Natural killer cell (primary cell): Measurements from ENCODE around the gene BZW2. TPM values are rescaled to one million over a fixed set of nuclear protein-coding genes. Genes with fewer than 3 reads are reported as not detected.

Source experiments
- ATAC-seq, 3 donors: fragments of 150-1000 bp in 2 of 3; fragments of 200-7000 bp in 1 of 3; cut with Tn5 transposase; 1 replicate in 1 of 3; 2 replicates in 2 of 3; pipeline ENCODE4 v1.10.0; 2021; ENCODE audit warnings: mild to moderate bottlenecking in 2 of 3, moderate library complexity in 2 of 3
- DNase-seq, 2 donors: peaks; one replicate each; pipeline versions ENCODE4 v3.0.0 to v3.0.0-alpha.2; 2013 to 2021; ENCODE audit warnings: mixed read lengths in 1 of 2
- H3K27ac ChIP-seq: one replicate; pipeline ENCODE4 v1.5.1; 2013; ENCODE audit warnings: mild to moderate bottlenecking, low read length
- H3K27me3 ChIP-seq: one replicate; pipeline ENCODE4 v1.6.1; 2013; ENCODE audit warnings: low read length; ENCODE audit not compliant: control insufficient read depth, insufficient read depth
- H3K36me3 ChIP-seq: one replicate; pipeline ENCODE4 v1.6.1; 2013; ENCODE audit warnings: low read length; ENCODE audit not compliant: control insufficient read depth, insufficient read depth
- H3K4me1 ChIP-seq: one replicate; pipeline ENCODE4 v1.6.1; 2013; ENCODE audit warnings: low read length; ENCODE audit not compliant: control insufficient read depth, insufficient read depth
- H3K4me3 ChIP-seq: one replicate; pipeline ENCODE4 v1.5.1; 2013; ENCODE audit warnings: low read length
- H3K9me3 ChIP-seq: one replicate; pipeline ENCODE4 v1.6.1; 2013; ENCODE audit warnings: low read length; ENCODE audit not compliant: control insufficient read depth, insufficient read depth
- H3K27ac Mint-ChIP-seq, 2 donors: one replicate each; pipeline ENCODE4 v1.8.0; 2022; ENCODE audit warnings: mild to moderate bottlenecking in 2 of 2, mixed read lengths in 2 of 2, moderate library complexity in 1 of 2
- H3K27me3 Mint-ChIP-seq, 2 donors: one replicate each; pipeline ENCODE4 v1.8.0; 2022; ENCODE audit warnings: low read depth in 2 of 2, mixed read lengths in 2 of 2
- H3K36me3 Mint-ChIP-seq: one replicate; pipeline ENCODE4 v1.8.0; 2022; ENCODE audit warnings: mixed read lengths
- H3K4me1 Mint-ChIP-seq, 2 donors: one replicate each; pipeline ENCODE4 v1.8.0; 2022; ENCODE audit warnings: mixed read lengths in 2 of 2
- H3K4me3 Mint-ChIP-seq: one replicate; pipeline ENCODE4 v1.8.0; 2022; ENCODE audit warnings: mild to moderate bottlenecking, moderate library complexity, mixed read lengths
- H3K9me3 Mint-ChIP-seq, 2 donors: one replicate each; pipeline ENCODE4 v1.8.0; 2022; ENCODE audit warnings: mixed read lengths in 2 of 2
- WGBS: methylation state at CpG from one replicate; pipeline ENCODE4 v1.1.7; 2013; ENCODE audit warnings: missing lambda C conversion rate; ENCODE audit not compliant: insufficient coverage; 5-methylcytosine and 5-hydroxymethylcytosine counted together
- intact Hi-C: fragments of 100-400 bp; cut with micrococcal nuclease; formaldehyde crosslinking; loops from one replicate; pipeline ENCODE4 v1.14.2; 2022
- total RNA-seq, 4 donors: library from RNA; stranded (reverse); fragments of 120-200 nt in 1 of 4; gene quantifications; one replicate each; pipeline versions ENCODE4 v1.2.3 to v1.2.4, GENCODE V29; 2013 to 2022
- TF ChIP-seq, protein P1 (sequence below): fragments of 200-600 bp; IDR thresholded peaks from one replicate; pipeline ENCODE4 v1.8.0; 2022; ENCODE audit warnings: antibody characterized with exemption

The BZW2 gene
- 10 to 100 TPM; 15.3 to 21.0 (median 19.9) TPM for total RNA-seq
- total RNA-seq (2013), result 25.9 TPM

- TF ChIP-seq, protein P1, sequence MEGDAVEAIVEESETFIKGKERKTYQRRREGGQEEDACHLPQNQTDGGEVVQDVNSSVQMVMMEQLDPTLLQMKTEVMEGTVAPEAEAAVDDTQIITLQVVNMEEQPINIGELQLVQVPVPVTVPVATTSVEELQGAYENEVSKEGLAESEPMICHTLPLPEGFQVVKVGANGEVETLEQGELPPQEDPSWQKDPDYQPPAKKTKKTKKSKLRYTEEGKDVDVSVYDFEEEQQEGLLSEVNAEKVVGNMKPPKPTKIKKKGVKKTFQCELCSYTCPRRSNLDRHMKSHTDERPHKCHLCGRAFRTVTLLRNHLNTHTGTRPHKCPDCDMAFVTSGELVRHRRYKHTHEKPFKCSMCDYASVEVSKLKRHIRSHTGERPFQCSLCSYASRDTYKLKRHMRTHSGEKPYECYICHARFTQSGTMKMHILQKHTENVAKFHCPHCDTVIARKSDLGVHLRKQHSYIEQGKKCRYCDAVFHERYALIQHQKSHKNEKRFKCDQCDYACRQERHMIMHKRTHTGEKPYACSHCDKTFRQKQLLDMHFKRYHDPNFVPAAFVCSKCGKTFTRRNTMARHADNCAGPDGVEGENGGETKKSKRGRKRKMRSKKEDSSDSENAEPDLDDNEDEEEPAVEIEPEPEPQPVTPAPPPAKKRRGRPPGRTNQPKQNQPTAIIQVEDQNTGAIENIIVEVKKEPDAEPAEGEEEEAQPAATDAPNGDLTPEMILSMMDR, result no peak
- DNase-seq (peak; percentile 93 to 96), ATAC-seq (peak; percentile 85 to 97 (median 90))
- H3K4me3 Mint-ChIP-seq, result peak within 1 kb of the TSS; percentile 99
- Histone ChIP-seq H3K4me1 (peaks cover 21% of the 10 kb centered on the region), H3K4me3 (peak within 1 kb of the TSS; percentile 76), H3K27me3 (no peaks in the 10 kb centered on the region), H3K9me3 (no peaks in the 10 kb centered on the region), H3K36me3 (no peaks in the 10 kb centered on the region), H3K27ac (peak within 1 kb of the TSS; percentile 92)
- H3K27me3 Mint-ChIP-seq, result no peaks in the 10 kb centered on the region
- no peaks in the 10 kb centered on the region for H3K36me3 Mint-ChIP-seq
- H3K4me1 Mint-ChIP-seq, result peaks cover 60 to 70% of the 10 kb centered on the region in 2 donors
- H3K27ac Mint-ChIP-seq, result peak within 1 kb of the TSS; percentile 94 to 96
- intact Hi-C loops, result loop anchor here (2.0 to 10.0 kb wide), 3 partner anchors 81 to 586 kb away; partner anchors contain the start of gene CRPPA
- under 1% methylated on average over 73 of the region's 73 CpGs for whole genome bisulfite sequencing
- no peaks in the 10 kb centered on the region for H3K9me3 Mint-ChIP-seq
Measured at GRCh38 chr7:16645593-16646471, at the start of gene BZW2, which contains the start of gene ANKMY2. Gene BZW2 (plus strand): TSS chr7:16646181. CDS start chr7:16665444, 19,263 bp downstream. Gene ANKMY2 (minus strand): TSS chr7:16645754. CDS start chr7:16645573, 181 bp downstream.

DNA sequence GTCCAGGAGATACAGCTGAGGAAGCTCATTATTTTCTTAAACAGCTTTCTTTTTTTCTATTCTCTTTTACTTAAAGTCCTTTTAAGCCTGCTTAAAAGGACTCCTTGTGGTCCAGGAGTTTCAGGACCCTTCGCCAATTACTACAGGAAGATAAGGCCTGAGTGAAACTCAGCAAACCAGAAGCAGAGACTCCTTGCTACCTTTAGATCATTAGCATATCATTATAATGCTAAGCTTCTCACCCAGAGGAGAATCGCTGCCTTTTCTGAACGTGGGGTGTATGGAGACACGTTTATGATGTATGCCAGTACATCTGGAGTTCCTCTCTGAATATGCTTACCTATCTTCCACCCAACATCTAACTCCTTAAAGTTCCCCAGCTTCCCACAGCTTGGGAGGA, 48.0 kb upstream of the BZW2 start:
- H3K4me1 ChIP-seq, result no peaks in the 10 kb centered on the region
- H3K36me3 Mint-ChIP-seq, result peaks cover 17% of the 10 kb centered on the region
- intact Hi-C loops, result no loop called here
- no peak overlapping the region for H3K4me3 ChIP-seq
- no peak overlapping the region for H3K27ac ChIP-seq
- H3K4me1 Mint-ChIP-seq, result no peaks in the 10 kb centered on the region
- peaks cover 24% of the 10 kb centered on the region for H3K36me3 ChIP-seq
- H3K27ac Mint-ChIP-seq, result no peak overlapping the region
- no peaks in the 10 kb centered on the region for H3K9me3 ChIP-seq
- WGBS, result 91% methylated on average over 3 of the region's 4 CpGs
- ATAC-seq (no peak), DNase-seq (no peak)
- no peak overlapping the region for H3K4me3 Mint-ChIP-seq
- no peaks in the 10 kb centered on the region for H3K27me3 ChIP-seq
- TF ChIP-seq, protein P1, result no peak
- no peaks in the 10 kb centered on the region for H3K9me3 Mint-ChIP-seq
- no peaks in the 10 kb centered on the region for H3K27me3 Mint-ChIP-seq

DNA sequence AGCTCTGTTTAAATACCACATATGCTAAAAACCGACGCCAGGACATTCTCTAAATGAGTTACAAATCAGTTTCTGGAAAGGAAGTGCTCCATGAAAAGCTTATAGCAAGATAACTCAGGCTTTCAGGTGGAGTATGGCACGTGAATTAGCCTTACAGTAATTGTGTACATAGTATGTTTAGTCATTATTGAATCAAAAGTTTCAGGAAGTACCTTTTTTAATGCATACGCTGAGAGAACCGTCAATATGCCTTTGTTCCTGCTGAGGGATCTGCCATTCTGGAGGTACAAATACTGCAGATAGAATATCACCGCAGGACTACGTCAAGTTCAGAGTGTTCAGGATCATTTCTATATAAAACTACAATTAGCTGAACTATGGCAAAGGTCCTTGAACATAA, 46.1 kb upstream of the BZW2 start:
- TF ChIP-seq, protein P1, result no peak
- Mint-ChIP-seq H3K9me3 (no peaks in the 10 kb centered on the region), H3K4me3 (no peak overlapping the region), H3K27me3 (no peaks in the 10 kb centered on the region), H3K36me3 (peaks cover 17% of the 10 kb centered on the region), H3K27ac (no peak overlapping the region), H3K4me1 (no peaks in the 10 kb centered on the region)
- ATAC-seq (no peak), DNase-seq (no peak)
- no peaks in the 10 kb centered on the region for H3K27me3 ChIP-seq
- 94% methylated on average over 7 of the region's 7 CpGs for WGBS
- intact Hi-C loops, result no loop called here
- peaks cover 33% of the 10 kb centered on the region for H3K36me3 ChIP-seq
- H3K4me3 ChIP-seq, result no peak overlapping the region
- no peaks in the 10 kb centered on the region for H3K4me1 ChIP-seq
- no peaks in the 10 kb centered on the region for H3K9me3 ChIP-seq
- no peak overlapping the region for H3K27ac ChIP-seq
